Measurements from ENCODE around the gene MAPK10.

DNA sequence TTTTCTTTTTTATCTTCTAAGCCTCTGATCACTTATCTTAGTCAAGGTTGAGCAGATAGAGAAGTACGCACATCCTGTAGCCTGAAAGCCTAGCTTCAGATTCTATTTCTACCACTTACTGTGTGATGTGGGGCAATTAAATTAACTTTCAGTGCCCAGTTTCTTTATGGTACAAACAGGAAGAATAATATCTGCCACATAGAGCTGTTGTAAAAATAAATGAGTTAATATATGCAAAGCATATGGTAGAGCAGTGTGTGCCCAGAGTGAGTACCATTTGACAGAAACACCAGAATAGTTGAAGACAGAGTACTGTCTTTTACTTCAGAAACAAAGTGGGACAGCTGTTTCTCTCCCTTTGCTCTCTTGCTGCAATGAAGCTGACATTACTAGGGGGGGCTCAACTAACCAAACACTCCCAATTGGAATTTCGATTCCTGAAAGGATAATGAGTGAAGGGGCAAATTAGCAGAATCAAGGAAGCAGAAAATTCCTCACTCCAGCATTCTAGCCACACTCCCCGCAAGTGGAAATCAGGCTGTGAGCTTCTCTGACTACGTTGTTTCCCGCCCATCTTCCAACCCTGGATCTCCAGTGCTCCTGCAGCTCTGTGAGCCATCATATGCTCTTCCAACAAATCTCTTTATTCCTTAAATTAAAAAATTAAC, 80.4 kb downstream of the MAPK10 start:
- TF ChIP-seq, protein P1, sequence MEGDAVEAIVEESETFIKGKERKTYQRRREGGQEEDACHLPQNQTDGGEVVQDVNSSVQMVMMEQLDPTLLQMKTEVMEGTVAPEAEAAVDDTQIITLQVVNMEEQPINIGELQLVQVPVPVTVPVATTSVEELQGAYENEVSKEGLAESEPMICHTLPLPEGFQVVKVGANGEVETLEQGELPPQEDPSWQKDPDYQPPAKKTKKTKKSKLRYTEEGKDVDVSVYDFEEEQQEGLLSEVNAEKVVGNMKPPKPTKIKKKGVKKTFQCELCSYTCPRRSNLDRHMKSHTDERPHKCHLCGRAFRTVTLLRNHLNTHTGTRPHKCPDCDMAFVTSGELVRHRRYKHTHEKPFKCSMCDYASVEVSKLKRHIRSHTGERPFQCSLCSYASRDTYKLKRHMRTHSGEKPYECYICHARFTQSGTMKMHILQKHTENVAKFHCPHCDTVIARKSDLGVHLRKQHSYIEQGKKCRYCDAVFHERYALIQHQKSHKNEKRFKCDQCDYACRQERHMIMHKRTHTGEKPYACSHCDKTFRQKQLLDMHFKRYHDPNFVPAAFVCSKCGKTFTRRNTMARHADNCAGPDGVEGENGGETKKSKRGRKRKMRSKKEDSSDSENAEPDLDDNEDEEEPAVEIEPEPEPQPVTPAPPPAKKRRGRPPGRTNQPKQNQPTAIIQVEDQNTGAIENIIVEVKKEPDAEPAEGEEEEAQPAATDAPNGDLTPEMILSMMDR (IDR thresholded peaks at IDR 0.05; ENCODE audit: poor library complexity), result no peak
- no peak for TF ChIP-seq EZH2 (IDR thresholded peaks at IDR 0.05; ENCODE audit: borderline replicate concordance)
- no peak for TF ChIP-seq EZH2phosphoT487 (IDR thresholded peaks at IDR 0.05; ENCODE audit: low read depth, severe bottlenecking, unreplicated experiment)

Measured in hepatocyte (in vitro differentiated cells).